Heart left ventricle (tissue), 16 donors: Measurements from ENCODE around the gene ZNF266. TPM values are rescaled to one million over a fixed set of nuclear protein-coding genes. Genes with fewer than 3 reads are reported as not detected.

Experiments used
- ATAC-seq, 4 donors: fragments of 200-7000 bp; cut with Tn5 transposase; one replicate each; pipeline ENCODE4 v1.9.1; 2020 to 2022; ENCODE audit warnings: moderate library complexity in 4 of 4, mild to moderate bottlenecking in 3 of 4, moderate number of reproducible peaks in 1 of 4
- DNase-seq, 5 donors: peaks; one replicate each; pipeline ENCODE4 v3.0.0-alpha.2; 2020
- H3K27ac ChIP-seq, 12 donors: fragments of 200-600 bp; sonication (generic) in 4 of 12; one replicate each; pipeline versions ENCODE4 v1.5.0 to v1.8.0; 2016 to 2022; ENCODE audit warnings: mild to moderate bottlenecking in 2 of 12
- H3K27me3 ChIP-seq, 9 donors: fragments of 200-600 bp; sonication (generic) in 2 of 9; one replicate each; pipeline versions ENCODE4 v1.5.1 to v1.8.0; 2016 to 2022; ENCODE audit warnings: mild to moderate bottlenecking in 3 of 9
- H3K36me3 ChIP-seq, 9 donors: fragments of 200-600 bp; sonication (generic) in 2 of 9; one replicate each; pipeline versions ENCODE4 v1.5.0 to v1.8.0; 2018 to 2022; ENCODE audit warnings: mild to moderate bottlenecking in 2 of 9
- H3K4me1 ChIP-seq, 12 donors: fragments of 200-600 bp; sonication (generic) in 4 of 12; one replicate each; pipeline versions ENCODE4 v1.5.0 to v1.8.0; 2016 to 2022; ENCODE audit warnings: mild to moderate bottlenecking in 3 of 12
- H3K4me3 ChIP-seq, 12 donors: fragments of 200-600 bp; sonication (generic) in 4 of 12; one replicate each; pipeline versions ENCODE4 v1.5.0 to v1.8.0; 2017 to 2022; ENCODE audit warnings: mild to moderate bottlenecking in 9 of 12, moderate library complexity in 4 of 12
- H3K9me3 ChIP-seq, 12 donors: fragments of 200-600 bp; sonication (generic) in 4 of 12; one replicate each; pipeline versions ENCODE4 v1.5.0 to v1.8.0; 2016 to 2022; ENCODE audit warnings: mild to moderate bottlenecking in 1 of 12
- POLR2A ChIP-seq, 2 donors: fragments of 450-650 bp; IDR thresholded peaks; one replicate each; pipeline ENCODE4 v1.6.1; 2017; ENCODE audit warnings: antibody characterized with exemption in 2 of 2, mild to moderate bottlenecking in 2 of 2, moderate library complexity in 2 of 2
- WGBS, 4 donors: extraction: QIAGEN DNeasy Blood & Tissue Kit in 2 of 4; methylation state at CpG; one replicate each; pipeline versions ENCODE4 v1.1.5 to v1.1.7; 2013 to 2018; 5-methylcytosine and 5-hydroxymethylcytosine counted together
- intact Hi-C, 10 donors: fragments of 100-400 bp; cut with DNase I; formaldehyde crosslinking; loops; one replicate each; pipeline versions ENCODE4 v1.11.1 to v1.14.2; 2022
- polyA plus RNA-seq, 2 donors: library from polyadenylated mRNA; stranded (reverse); fragments of 200-250 nt; gene quantifications; one replicate each; pipeline ENCODE4 v1.2.3, GENCODE V29; 2013
- total RNA-seq, 9 donors: library from RNA; depleted of rRNA in 2 of 9; stranded (reverse); fragments of >200 nt in 2 of 9; fragmentation: NEBNext Ultra II Directional in 3 of 9; extraction: Animal tissue kit (Norgen Biotek cat#: 25700) in 3 of 9; gene quantifications; one replicate each; pipeline versions ENCODE4 v1.1.0 to v1.2.4, GENCODE V29; 2016 to 2023
- TF ChIP-seq, protein P1 (sequence below), 12 donors: fragments of 200-600 bp; sonication (generic) in 4 of 12; IDR thresholded peaks; one replicate each; pipeline versions ENCODE4 v1.5.0 to v1.8.0; 2018 to 2022; ENCODE audit warnings: antibody characterized with exemption in 12 of 12, mild to moderate bottlenecking in 5 of 12
- donor health status: ischemic (EF 13 %, LVEDD 7.1; RV severe dilation, severe dysfunction).
- donor health status: healthy with polysubstance abuse.
- donor health status: DM: no; HTN: yes; CAD: no.
- donor health status: DM: no; HTN: no; CAD: no.
- donor health status: ischemic (EF 25% LVEDD 6.9; RV normal size, moderate dysfunction).
- donor health status: ischemic (EF 25% LVEDD 5.7; RV mildly dilated, moderate dysfunction).
- donor health status: healthy.
- donor health status: DM: yes; HTN: yes; CAD: no.
- donor health status: ischemic (EF 35%, LVEDD 5.7; RV mildly dilated, moderate dysfunction).
- donor health status: nonischemic (EF 11% LVEDD 7.7; RV severe dilation, severe dysfunction).
- donor health status: DM: yes; HTN: yes; CAD: no.
- donor health status: PGD.
- donor health status: ischemic (EF 29% LVEDD 5.4; RV normal size, mild dysfunction).
- donor health status: nonischemic (EF 23%, LVEDD 6.1; RV moderate dilation, normal function).

ZNF266 gene
- total and polyA plus RNA-seq, 11 donors: 5.7 to 11.1 (median 7.7) TPM

GRCh38 chr19:9381361-9381785 is 54.0 kb downstream of the ZNF266 start:
- intact Hi-C loops: loop anchor here in 1 of 10 donors (5.0 kb wide), 1 partner anchor 39 kb away; no protein-coding TSS in a partner anchor
- no peak overlapping the region for H3K4me3 ChIP-seq
- DNase-seq (no peak), ATAC-seq (no peak)
- H3K27ac ChIP-seq: no peak overlapping the region
- H3K4me1 ChIP-seq: no peaks in the 10 kb centered on the region
- H3K9me3 ChIP-seq: peaks cover 13 to 100% (median 98%) of the 10 kb centered on the region in 12 donors
- no peak for TF ChIP-seq POLR2A (IDR thresholded peaks at IDR 0.05)
- TF ChIP-seq, protein P1, sequence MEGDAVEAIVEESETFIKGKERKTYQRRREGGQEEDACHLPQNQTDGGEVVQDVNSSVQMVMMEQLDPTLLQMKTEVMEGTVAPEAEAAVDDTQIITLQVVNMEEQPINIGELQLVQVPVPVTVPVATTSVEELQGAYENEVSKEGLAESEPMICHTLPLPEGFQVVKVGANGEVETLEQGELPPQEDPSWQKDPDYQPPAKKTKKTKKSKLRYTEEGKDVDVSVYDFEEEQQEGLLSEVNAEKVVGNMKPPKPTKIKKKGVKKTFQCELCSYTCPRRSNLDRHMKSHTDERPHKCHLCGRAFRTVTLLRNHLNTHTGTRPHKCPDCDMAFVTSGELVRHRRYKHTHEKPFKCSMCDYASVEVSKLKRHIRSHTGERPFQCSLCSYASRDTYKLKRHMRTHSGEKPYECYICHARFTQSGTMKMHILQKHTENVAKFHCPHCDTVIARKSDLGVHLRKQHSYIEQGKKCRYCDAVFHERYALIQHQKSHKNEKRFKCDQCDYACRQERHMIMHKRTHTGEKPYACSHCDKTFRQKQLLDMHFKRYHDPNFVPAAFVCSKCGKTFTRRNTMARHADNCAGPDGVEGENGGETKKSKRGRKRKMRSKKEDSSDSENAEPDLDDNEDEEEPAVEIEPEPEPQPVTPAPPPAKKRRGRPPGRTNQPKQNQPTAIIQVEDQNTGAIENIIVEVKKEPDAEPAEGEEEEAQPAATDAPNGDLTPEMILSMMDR (IDR thresholded peaks at IDR 0.05): no peak
- H3K27me3 ChIP-seq: no peaks in the 10 kb centered on the region
- peaks cover 37 to 100% (median 98%) of the 10 kb centered on the region in 9 donors for H3K36me3 ChIP-seq
- 74 to 85% (median 78%) methylated on average over 4 of the region's 4 CpGs for WGBS, 4 donors

DNA sequence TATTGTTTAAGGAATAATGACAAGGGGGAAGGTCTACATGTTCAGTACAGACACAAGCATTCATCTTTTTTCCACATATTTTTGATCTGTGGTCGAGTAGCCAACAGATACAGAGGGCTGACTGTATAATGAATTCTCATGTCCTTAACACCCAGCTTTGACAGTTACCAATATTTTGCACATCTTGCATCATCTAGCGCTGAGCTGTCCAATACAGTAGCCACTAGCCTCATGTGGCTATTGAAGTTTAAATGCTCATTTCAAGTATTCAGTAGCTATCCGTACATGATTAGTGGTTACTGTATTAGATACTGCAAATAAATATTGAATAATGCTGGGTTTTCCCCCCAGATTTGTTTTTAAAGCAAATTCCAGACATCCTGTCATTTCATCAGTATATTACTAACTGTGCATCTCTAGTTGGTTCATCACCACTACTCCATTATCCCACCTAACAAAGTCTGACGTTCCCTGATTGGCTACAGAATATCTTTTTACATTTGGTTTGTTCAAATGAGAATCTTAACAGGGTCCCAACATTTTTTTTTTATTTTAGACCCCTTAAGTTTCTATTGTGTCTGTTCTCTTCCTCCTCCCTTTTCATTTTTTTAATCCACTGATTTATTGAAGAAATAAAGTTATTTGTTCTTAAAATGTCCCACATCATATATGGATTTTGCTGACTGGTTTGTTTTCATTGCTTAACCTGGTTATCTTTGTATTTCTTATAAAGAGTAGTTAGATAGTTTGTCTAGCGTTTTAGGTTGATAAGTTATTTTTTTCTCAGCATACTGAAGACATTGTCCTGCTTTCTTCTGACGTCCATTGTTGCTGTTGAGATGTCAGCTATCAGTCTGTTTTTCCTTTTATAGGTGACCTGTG is 64.4 kb downstream of the ZNF266 start:
- DNase-seq (no peak), ATAC-seq (no peak)
- Histone ChIP-seq H3K27me3 (no peaks in the 10 kb centered on the region), H3K36me3 (peaks cover 0 to 99% (median 13%) of the 10 kb centered on the region in 9 donors), H3K4me1 (no peaks in the 10 kb centered on the region), H3K4me3 (no peak overlapping the region), H3K9me3 (peaks cover 0 to 100% (median 89%) of the 10 kb centered on the region in 12 donors), H3K27ac (no peak overlapping the region)
- WGBS, 4 donors: 91 to 93% (median 93%) methylated on average over 6 of the region's 6 CpGs
- intact Hi-C loops: loop anchor here in 1 of 10 donors (5.0 kb wide), 1 partner anchor 34 kb away; no protein-coding TSS in a partner anchor
- TF ChIP-seq, protein P1 (IDR thresholded peaks at IDR 0.05): no peak
- no peak for TF ChIP-seq POLR2A (IDR thresholded peaks at IDR 0.05)

- Histone ChIP-seq H3K36me3 (peaks cover 0 to 75% (median 10%) of the 10 kb centered on the region in 9 donors), H3K27me3 (no peaks in the 10 kb centered on the region), H3K27ac (no peak within 1 kb of the TSS), H3K9me3 (peaks cover 0 to 100% (median 82%) of the 10 kb centered on the region in 12 donors), H3K4me1 (peaks cover 0 to 4% (median 0%) of the 10 kb centered on the region in 12 donors), H3K4me3 (peak within 1 kb of the TSS in 10 of 12 donors; percentile 19 to 50 (median 38))
- ATAC-seq (peak in 2 of 4 donors; percentile 69 to 75), DNase-seq (peak in 2 of 5 donors; percentile 8 to 26)
- intact Hi-C loops: no loop called here
- TF ChIP-seq POLR2A (IDR thresholded peaks at IDR 0.05): no peak
- TF ChIP-seq, protein P1 (IDR thresholded peaks at IDR 0.05): no peak
- WGBS, 4 donors: 2 to 4% (median 2%) methylated on average over 20 to 28 of the region's 28 CpGs
Measured at GRCh38 chr19:9362905-9363304, 72.5 kb downstream of the ZNF266 start, which contains the start of gene ZNF177. ZNF177 (plus strand) TSS chr19:9363013; CDS start chr19:9378312, 15,299 bp downstream.

Other genes with a start within 250 kb of the ZNF266 start
- gene OR7D4, start 216.0 kb downstream of the ZNF266 start, total RNA-seq: not detected
- not detected for gene OR7D4, start 216.0 kb downstream of the ZNF266 start, polyA plus RNA-seq
- gene OR7E24, start 184.6 kb downstream of the ZNF266 start, total RNA-seq: not detected
- not detected for gene OR7E24, start 184.6 kb downstream of the ZNF266 start, polyA plus RNA-seq
- 1 to 10 TPM; 2.7 to 6.3 (median 4.1) TPM for gene ZNF699, start 125.7 kb downstream of the ZNF266 start, total RNA-seq
- gene ZNF699, start 125.7 kb downstream of the ZNF266 start, polyA plus RNA-seq: 1 to 10 TPM in 1 of 2 donors, under 1 TPM in 1; 0.91 to 3.0 TPM
- 10 to 100 TPM; 12.3 to 19.1 (median 15.1) TPM for gene ZNF559, start 111.4 kb downstream of the ZNF266 start, total RNA-seq
- gene ZNF559, start 111.4 kb downstream of the ZNF266 start, polyA plus RNA-seq: 10 to 100 TPM; 16.4 to 23.4 TPM
- 1 to 10 TPM; 1.0 to 4.6 (median 1.8) TPM for gene ZNF177, start 72.6 kb downstream of the ZNF266 start, total RNA-seq
- 1 to 10 TPM; 1.8 to 2.2 TPM for gene ZNF177, start 72.6 kb downstream of the ZNF266 start, polyA plus RNA-seq
- gene ZNF560, start 63.0 kb upstream of the ZNF266 start, total RNA-seq: under 1 TPM in 2 of 9 donors, not detected in 7; 0.11 to 0.29 TPM
- gene ZNF560, start 63.0 kb upstream of the ZNF266 start, polyA plus RNA-seq: under 1 TPM in 1 of 2 donors, not detected in 1; 0.03 TPM
- 10 to 100 TPM; 10.1 to 21.9 (median 14.3) TPM for gene ZNF426, start 103.1 kb upstream of the ZNF266 start, total RNA-seq
- gene ZNF426, start 103.1 kb upstream of the ZNF266 start, polyA plus RNA-seq: 1 to 10 TPM; 3.0 to 6.5 TPM
- gene ZNF121, start 148.9 kb upstream of the ZNF266 start, total RNA-seq: 10 to 100 TPM; 15.6 to 25.4 (median 19.1) TPM
- 1 to 10 TPM; 6.8 to 7.4 TPM for gene ZNF121, start 148.9 kb upstream of the ZNF266 start, polyA plus RNA-seq
- gene ZNF561, start 185.7 kb upstream of the ZNF266 start, total RNA-seq: 10 to 100 TPM; 12.2 to 30.0 (median 20.8) TPM
- gene ZNF561, start 185.7 kb upstream of the ZNF266 start, polyA plus RNA-seq: 10 to 100 TPM in 1 of 2 donors, 1 to 10 TPM in 1; 8.7 to 16.6 TPM
- gene ZNF562, start 239.5 kb upstream of the ZNF266 start, total RNA-seq: 10 to 100 TPM; 13.5 to 24.1 (median 20.7) TPM
- 10 to 100 TPM in 1 of 2 donors, 1 to 10 TPM in 1; 7.0 to 11.9 TPM for gene ZNF562, start 239.5 kb upstream of the ZNF266 start, polyA plus RNA-seq